ENCODE measurements around the gene SOCS1.

SOCS1 gene

GRCh38 chr16:11283820-11284248 is 27.8 kb upstream of the SOCS1 start:
- no peak for DNase-seq

DNA sequence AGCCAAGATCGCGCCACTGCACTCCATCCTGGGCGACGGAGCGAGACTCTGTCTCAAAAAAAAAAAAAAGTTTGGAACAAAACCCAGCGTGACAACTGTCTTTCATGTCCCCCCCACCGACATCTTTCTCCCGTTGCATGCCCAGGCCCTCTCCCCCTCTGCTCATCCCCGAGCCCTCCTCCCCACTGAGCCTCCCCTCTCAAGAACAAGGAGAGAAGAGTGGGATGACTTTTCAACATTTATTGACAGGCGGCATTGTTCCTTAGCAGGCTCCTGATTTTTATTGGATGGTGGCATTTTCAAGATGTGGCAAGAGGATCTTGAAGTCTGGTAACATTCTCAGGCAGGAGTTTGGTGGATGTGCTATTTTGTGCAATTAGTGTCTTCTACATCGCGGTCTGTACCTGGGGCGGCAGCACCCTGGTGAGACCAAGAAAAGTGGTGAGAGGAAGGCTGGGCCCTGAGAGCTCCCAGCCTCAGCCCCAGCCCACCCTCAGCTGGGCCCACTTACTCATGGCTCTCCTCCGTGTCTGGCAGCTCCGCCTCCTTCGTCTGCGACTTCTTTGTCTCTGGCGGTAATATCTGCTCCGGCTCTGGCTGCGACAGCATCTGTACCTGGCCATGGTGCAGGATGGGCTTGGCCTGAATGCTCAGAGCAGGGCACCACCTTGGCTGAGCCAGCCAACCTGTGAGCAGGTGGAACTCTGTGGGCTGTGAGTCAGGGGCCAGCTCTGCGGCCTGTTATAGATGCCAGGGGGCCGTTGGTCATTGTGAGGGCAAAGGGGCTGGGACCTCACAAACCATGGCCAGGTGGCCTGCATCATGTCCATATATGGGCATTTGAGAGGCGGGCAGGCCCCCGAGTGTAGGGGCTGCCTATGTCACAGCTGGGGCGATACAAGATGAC is 24.9 kb upstream of the SOCS1 start, which contains the start of gene PRM1:
Gene PRM1, minus strand, starts transcription at position 715 of the 907 bp plus-strand sequence. Its CDS starts 92 bp downstream, at position 623.
- no peak for DNase-seq

DNA sequence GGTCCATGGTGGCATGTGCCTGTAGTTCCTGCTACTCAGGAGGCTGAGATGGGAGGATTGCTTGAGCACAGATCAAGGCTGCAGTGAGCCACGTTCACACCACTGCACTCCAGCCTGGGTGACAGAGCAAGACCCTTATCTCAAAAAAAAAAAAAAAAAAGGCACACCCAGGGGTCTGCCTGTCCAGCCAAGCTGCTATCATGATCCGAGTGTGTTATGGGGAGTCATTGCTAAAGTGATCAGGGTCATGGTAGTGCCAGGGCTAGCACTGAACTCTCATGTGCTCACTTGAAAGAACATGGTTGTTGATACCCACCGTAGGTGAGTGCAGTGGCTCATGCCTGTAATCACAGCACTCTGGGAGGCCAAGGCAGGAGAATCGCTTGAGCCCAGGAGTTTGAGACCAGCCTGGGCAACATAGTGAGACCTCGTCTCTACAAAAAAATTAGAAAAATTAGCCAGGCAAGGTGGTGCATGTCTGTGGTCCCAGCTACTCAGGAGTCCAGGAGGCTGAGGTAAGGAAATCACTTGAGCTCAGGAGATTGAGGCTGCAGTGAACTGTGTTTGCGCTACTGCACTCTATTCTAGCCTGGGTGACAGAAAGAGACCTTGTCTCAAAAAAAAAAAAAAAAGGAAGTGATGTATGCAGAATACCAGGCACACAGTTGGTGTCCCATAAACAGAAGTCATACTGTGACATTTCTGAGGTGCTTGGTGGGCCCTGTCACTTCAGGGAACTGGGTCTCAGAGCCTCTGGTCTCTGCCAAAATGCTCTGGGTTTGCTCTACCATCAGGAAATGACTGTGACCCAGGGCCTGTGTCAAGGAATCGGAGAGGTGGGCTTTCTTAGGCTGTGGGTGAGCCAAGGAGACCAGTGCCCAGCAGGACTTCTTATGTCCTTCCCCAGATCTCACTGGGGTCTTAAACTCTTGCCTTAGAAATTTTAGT is 23.0 kb upstream of the SOCS1 start:
- DNase-seq, result no peak

DNA sequence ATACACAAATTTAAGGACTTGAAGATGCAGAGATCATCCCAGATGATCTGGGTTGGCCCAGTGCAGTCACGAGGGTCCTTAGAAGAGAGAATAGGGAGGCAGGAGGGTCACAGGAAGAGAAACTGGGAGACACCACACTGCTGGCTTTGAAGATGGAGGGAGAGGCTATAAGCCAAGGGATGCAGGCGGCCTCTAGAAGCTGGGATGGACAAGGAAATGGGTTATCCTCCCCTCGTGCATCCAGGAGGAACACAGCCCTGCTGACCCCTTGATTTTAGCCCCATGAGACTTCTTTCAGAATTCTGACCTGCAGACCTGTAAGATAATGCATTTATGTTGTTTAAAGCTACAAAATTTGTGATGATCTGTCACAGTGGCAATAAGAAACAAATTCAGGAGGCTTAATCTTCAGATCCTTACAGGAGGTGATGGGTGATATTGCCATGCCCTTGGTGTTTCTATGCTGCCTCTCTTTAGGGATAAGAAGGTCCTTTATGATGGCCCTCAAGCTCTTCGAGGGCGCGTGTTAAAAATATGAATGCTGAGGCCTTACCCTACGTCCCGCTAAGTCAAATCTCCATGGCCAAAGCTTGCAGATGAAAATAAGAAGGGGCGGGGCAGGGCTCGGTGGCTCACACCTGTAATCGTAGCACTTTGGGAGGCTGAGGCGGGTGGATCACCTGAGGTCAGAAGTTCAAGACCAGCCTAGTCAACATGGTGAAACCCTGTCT is 21.8 kb upstream of the SOCS1 start:
- no peak for DNase-seq

DNA sequence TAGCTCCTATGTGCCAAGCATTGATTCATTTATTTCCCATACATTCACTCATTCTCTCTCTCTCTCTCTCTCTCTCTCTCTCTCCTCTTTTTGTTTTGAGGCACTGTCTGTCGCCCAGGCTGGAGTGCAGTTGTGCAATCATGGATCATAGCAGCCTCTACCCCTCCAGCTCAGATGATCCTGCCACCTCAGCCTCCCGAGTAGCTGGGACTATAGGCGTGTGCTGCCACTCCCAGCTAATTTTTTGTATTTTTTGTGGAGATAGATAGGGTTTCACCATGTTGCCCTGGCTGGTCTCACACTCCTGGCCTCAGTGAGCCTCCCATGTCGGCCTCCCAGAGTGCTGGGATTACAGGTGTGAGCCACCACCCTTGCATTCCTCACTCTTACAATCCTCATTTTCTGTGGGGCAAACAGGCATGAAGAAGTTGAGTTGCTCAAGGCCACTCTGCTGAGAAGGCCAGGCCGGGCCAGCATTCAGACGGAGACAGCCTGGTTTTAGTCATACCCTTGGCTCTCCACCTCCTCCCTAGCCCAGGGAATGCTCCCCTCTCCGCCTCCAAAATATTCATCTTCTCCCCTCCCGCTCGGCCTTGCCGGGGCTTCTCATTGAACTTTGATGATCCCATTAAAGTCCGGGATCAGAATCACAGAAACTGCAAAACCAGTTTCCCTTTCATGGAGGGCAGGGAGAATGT is 21.0 kb upstream of the SOCS1 start:
- no peak for DNase-seq

DNA sequence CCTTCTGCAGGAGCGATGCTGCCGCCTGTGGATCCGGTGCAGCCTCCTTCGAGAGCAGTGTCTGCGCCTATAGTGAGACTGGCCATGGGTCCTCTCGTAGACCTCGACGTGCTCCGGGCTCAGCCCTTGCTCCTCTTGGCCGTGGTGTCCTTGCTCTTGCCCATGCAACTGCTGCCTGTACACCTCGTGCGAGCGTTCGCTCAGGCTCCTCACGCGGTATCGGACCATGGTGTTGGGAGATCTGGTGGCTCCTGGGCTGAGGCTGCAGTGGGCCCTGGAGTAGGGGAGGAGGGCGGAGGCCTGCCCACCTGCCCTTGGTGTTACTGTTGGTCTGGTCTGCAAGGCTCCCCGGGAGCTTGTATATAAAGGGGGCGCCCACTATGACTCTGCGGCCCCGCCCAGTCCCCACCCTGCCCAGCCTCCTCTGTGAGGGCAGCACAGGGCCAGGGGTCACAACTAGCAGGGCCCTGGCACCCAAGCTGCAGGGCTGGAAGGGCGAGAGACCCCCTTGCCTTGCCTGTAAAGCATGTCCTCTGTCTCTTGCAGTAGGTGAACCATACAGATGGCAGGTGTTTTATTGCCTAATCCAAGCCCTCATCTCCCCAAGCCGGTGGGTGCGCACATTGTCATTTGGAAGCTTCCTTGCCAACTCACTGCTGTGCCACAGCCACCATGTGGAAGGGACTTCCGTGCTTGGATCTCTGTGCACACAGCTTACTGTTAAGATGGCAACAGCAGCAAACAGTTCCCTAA is 20.3 kb upstream of the SOCS1 start, which contains the start of gene PRM2:
Gene PRM2, minus strand, starts transcription at position 338 of the 753 bp plus-strand sequence. Its CDS starts 110 bp downstream, at position 228.
- no peak for DNase-seq

- DNase-seq, result no peak
Measured at GRCh38 chr16:11274964-11275363, 19.0 kb upstream of the SOCS1 start.

- no peak for DNase-seq
Measured at GRCh38 chr16:11273721-11274324, 17.8 kb upstream of the SOCS1 start.

GRCh38 chr16:11272921-11273720 is 17.1 kb upstream of the SOCS1 start, which contains the start of gene PRM3:
TSS of gene PRM3 (minus strand) at chr16:11273629. CDS start at chr16:11273595, 34 bp downstream.
- DNase-seq, result no peak

GRCh38 chr16:11272484-11272883 is 16.5 kb upstream of the SOCS1 start:
- no peak for DNase-seq

DNA sequence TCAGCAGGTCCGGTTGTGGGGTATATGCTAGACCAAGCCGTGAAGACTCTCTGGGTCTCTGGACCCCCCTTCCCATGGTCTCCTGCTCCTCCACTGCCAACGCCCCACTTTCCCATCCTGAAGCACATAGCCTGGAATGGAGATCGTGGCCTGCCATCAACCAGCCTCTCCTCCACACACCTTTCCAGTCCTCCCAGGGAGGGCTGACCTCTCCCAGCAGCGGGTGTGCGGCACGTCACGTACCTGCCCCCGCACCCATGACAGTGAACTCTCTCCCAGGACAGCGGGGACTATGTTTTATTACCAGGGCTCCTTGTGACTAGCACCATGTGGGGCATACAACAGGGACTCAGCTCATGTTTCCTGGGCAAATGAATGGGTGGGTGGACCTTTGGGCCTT is 15.6 kb upstream of the SOCS1 start:
- no peak for DNase-seq

DNA sequence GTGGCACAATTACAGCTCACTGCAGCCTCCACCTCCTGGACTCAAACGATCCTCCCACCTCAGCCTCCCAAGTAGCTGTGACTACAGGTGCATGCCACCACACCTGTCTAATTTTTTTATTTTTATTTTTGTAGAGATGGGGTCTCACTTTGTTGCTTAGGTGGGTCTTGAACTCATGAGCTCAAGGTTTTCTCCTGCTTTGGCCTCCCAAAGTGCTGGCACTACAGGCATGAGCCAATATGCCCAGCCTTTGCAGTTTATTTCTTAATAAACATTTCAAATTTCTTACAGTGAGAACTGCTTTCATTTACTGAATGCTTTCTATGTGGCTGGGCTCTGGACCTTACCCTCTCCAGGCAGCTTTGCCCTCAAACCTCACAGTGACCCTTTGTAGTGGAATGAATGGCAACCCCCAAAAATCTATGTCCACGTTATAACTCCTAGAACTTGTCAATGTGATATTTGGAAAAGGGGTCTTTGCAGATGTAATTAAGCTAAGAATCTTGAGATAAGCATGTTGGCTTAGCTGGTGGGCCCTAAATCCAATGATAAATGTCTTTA is 14.7 kb upstream of the SOCS1 start:
- DNase-seq, result no peak

GRCh38 chr16:11268921-11269375 is 12.9 kb upstream of the SOCS1 start, which contains the start of gene TNP2:
TSS of gene TNP2 (minus strand) at chr16:11269325. CDS start at chr16:11269262, 63 bp downstream.
- no peak for DNase-seq

- DNase-seq, result no peak
Measured at GRCh38 chr16:11265124-11265523, 9.1 kb upstream of the SOCS1 start.

DNA sequence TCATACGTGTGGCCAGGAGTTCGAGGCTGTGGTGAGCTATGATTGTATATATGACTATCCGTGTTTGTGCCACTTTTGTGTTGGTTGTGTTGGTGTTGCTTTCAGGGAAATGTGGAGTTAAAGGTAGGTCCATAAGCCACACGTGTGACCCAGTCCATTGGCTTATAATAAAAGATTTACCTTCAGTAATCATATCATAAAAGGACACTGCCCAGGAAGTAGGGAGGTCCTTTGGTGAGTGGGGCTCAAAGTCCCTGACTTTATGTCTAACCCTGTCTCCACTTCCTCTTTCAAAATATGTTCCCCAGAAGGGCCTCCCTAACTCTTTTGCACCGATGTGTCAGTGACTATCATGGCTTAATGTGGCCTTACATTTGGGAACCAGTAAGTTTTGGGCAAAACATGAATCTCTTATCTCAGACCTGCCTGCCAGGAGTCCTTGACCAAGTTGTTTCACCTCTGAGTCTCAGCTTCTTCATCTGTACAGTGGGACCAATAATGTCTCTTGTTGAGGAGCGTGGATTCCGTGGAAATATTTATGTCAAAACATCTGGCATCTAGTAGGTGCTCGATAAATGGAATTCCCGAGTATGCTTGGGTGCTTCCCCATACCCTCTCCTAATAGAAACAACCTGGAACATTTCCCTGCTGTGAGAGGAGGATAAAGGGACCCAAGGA is 8.3 kb upstream of the SOCS1 start:
- DNase-seq, result no peak

- DNase-seq, result no peak
Measured at GRCh38 chr16:11263737-11264136, 7.7 kb upstream of the SOCS1 start.

- no peak for DNase-seq
Measured at GRCh38 chr16:11262915-11263314, 6.9 kb upstream of the SOCS1 start.

DNA sequence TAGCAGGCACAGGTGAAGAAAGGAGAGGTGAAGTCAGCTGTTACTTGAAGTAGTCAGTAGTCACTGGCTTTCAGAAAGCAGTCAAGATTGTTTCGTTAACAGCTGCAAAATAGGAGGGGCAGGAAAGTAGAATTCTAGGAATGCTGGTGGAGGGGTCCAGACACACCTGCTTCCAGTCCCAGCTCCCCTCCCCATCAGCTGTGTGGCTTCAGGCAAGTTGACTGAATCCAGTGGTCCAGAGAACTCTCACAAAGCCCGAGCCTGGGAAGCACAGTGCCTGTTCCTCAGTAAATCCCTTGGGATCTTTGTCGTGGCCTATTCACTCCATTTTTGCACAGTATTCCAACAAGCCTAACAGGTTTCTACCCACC is 4.6 kb upstream of the SOCS1 start:
- no peak for DNase-seq

All from cerebellar nuclear complex (tissue), 1 donor.